Glomerular visceral epithelial cell (primary cell): ENCODE results near the gene ADGRD1.

Experiments
- DNase-seq: peaks from one replicate; pipeline ENCODE4 v3.0.0-alpha.2; 2016; ENCODE audit errors: extremely low spot score

The ADGRD1 gene

DNA sequence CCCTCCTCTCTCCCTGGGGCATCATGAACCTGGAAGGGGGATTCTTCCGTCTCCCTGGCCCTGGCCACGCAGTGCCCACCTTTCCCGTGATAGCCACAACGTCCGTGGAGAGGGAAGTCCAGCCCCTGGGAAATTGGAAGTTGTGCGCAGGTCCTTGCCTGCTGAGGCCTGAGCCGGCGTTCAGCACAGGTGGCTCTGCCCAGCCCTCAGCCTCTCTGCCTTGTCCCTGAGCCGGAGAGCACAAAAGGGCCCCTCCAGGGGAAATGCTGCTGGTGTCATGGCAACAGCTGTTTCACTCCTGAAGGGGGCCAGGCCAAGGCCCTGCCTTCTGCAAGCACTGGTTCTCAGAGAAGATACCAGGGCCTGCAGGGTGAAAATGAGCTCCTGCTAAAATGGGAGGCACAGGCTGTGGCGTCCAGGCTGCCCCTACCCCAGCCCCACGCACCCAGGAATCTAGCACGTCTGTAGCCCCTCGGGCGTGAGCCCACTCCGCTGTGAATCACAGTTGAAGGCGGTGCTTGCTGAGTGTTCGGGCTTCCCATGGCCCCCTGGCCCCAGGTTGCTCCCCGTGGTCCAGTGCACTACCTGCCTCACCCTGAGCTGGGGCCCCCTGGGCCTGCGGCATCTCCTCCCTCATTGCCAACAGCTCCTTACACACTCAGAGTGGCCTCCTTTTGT is 149.4 kb downstream of the ADGRD1 start:
- DNase-seq = no peak

GRCh38 chr12:131103669-131104462 is 150.2 kb downstream of the ADGRD1 start:
- DNase-seq = no peak

GRCh38 chr12:131104463-131105350 is 151.0 kb downstream of the ADGRD1 start:
- peak; percentile 57 for DNase-seq

DNA sequence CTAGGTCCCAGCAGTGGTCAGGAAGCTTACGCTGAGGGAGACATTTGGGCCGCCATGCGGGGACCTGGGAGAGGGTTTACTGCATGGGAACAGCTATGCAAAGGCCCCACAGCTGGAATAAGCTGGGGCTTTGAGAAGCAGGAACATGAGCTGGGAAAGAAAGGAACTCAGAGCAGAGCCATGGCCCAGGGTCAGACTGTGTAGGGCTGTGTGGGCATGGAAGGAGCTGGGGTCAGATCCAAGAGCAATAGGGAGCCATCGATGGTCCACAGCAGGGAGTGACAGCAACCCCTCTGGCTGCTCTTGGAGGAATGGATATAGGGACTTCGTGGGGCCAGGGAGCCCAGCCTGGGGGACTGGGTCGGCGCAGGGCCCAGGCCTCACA is 151.6 kb downstream of the ADGRD1 start:
- no peak for DNase-seq

- DNase-seq = no peak
Observed at GRCh38 chr12:131105736-131106348, 152.1 kb downstream of the ADGRD1 start.

DNA sequence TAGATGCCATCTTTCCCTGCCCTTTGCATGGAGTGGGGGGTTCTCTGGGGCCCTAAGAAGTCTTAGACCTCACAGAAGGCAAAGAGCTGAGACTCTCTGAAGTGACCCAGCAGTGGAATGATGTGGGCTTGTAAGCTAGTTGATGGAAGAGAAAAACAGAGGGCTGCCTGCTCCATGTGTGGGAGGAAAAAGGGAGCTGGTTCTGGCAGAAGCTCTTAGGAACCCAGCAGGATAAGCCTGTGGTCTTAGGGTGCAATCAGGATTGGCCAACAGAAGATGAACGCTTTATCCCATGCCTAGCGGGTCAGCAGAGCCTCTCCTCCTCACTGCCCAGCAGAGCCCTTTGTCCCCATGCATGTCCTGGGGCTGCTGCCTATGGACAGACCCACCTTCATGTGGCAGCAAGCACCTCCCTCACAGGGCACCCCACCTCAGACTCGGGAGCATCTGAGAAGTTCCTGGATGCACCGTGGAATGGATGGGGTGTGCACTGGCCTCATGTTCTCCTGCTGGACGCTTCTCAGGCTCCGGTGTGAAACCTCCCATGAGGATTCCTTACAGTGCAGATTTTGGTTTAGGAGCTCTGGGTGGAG is 152.7 kb downstream of the ADGRD1 start:
- DNase-seq = no peak

GRCh38 chr12:131108177-131108955 is 154.7 kb downstream of the ADGRD1 start:
- DNase-seq = no peak

- DNase-seq = no peak
Observed at GRCh38 chr12:131111446-131111845, 157.7 kb downstream of the ADGRD1 start.

GRCh38 chr12:131112021-131112420 is 158.3 kb downstream of the ADGRD1 start:
- no peak for DNase-seq

GRCh38 chr12:131112700-131113290 is 159.1 kb downstream of the ADGRD1 start:
- DNase-seq = no peak

DNA sequence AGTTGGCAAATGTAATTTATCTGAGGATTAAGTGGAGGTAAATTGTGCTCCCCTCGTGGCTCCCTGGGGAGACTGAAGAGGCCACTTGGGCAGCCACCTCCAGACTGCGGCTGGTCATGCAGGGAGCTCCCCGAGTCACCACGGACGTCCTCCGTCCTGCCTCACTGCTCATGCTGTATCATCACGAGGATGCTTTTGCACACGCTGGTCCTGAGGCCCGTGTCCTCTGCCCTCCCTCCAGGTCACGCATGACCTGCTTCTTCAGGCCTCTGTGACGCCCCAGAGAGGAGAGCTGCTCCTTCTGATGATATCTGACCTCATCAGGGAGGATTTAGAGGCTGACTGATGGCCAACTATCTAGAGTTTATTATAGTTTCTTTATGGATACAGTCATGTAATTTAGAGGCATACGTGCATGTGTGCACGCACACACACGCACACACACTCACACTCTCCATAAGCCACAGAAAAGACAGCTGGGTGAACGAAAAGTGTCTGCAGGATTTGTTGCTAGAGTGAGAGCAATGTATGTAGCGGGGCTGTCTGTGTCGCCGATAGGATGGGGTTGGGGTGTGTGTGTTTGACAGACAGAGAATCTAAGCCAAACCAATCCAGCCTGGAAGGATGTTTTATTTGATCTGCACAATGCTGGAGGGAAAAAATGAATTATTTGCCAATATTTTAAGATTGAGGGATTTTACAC is 160.0 kb downstream of the ADGRD1 start:
- no peak for DNase-seq

GRCh38 chr12:131114271-131114670 is 160.6 kb downstream of the ADGRD1 start:
- no peak for DNase-seq

DNA sequence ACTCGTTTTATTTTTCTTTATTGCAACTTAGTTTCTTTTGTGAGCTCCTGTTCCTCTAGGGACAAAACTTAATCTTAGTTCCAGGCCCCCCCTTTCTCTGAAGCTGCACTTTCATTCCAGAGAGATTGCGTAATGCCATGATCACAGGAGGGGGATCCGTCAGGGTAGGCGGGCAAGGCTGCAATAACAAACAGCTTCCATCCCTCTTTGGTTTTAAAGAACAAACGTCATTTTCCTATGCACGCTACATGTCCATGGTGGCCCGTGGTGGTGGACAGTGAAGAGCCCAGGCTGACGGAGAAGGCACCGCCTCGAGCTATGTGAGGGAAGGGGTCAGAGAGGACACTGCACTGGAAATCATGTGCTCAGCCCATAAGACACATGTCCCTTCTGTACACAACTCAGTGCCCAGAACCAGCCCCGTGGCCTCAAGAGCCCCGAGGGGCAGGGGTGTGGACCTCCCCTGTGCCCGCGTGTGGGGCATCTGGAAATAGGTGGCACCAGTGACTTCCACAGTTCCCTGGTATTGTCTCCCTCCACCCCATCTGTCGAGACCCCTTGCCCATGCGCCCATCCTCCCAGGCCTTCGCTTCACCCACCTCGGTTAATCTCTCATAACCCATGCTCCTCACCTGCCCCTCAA is 161.4 kb downstream of the ADGRD1 start:
- no peak for DNase-seq

GRCh38 chr12:131115766-131116467 is 162.2 kb downstream of the ADGRD1 start:
- DNase-seq = no peak

GRCh38 chr12:131116468-131117117 is 162.9 kb downstream of the ADGRD1 start:
- no peak for DNase-seq

- DNase-seq = no peak
Observed at GRCh38 chr12:131117438-131118245, 163.9 kb downstream of the ADGRD1 start.

DNA sequence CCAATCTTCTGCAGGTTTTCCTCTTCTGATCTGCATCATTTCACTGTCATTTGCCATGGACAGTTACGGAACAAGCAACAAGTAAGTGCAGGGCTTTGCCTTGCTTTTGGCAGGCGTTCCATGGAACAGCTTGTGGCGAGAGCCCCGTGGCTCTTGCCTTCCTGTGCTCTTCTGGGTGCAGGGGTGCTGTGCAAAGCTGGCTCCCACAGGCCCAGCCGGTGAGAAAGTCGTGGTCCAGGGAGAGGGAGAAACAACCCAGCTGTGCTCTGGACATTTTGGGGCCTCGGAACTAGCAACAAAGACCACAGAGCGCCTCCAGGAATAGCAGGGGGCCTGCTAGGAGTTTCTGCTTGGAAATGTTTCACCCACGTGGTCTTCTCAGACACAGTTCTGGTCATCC is 164.7 kb downstream of the ADGRD1 start:
- DNase-seq = no peak
